Calu3 (cell line): Measurements from ENCODE around the gene ROPN1. TPM values are rescaled to one million over a fixed set of nuclear protein-coding genes. Genes with fewer than 3 reads are reported as not detected.
A peak's percentile ranks its signal among the peaks of the same experiment; 100 is the strongest.

ENCODE experiments used
- BruUV-seq: library from RNA; stranded (reverse); fragments of 400-500 nt; replicated peaks from 2 replicates; lab custom pipeline; 2021; lab: Mats Ljungman, UMichigan
- CTCF ChIA-PET: fragments of 300-600 bp; sonication (Branson Sonifier 250); formaldehyde crosslinking; loops from one replicate; lab custom pipeline; 2022; ENCODE audit warnings: antibody characterized with exemption; lab: Charles Lee
- DNase-seq: peaks from one replicate; pipeline ENCODE4 v3.0.0; 2022
- H3K27ac Mint-ChIP-seq: one replicate; pipeline ENCODE4 v1.8.0; 2022; ENCODE audit warnings: mixed read lengths; ENCODE audit not compliant: unreplicated experiment
- H3K27me3 Mint-ChIP-seq: one replicate; pipeline ENCODE4 v1.8.0; 2022; ENCODE audit warnings: mixed read lengths; ENCODE audit not compliant: unreplicated experiment
- H3K36me3 Mint-ChIP-seq: one replicate; pipeline ENCODE4 v1.8.0; 2022; ENCODE audit warnings: mild to moderate bottlenecking, moderate library complexity, mixed read lengths; ENCODE audit not compliant: insufficient read depth, unreplicated experiment
- H3K4me1 Mint-ChIP-seq: one replicate; pipeline ENCODE4 v1.8.0; 2022; ENCODE audit warnings: mild to moderate bottlenecking, low read depth, mixed read lengths; ENCODE audit not compliant: unreplicated experiment
- H3K4me3 Mint-ChIP-seq: one replicate; pipeline ENCODE4 v1.8.0; 2022; ENCODE audit warnings: mild to moderate bottlenecking, low read depth, moderate library complexity, mixed read lengths; ENCODE audit not compliant: unreplicated experiment
- H3K9me3 Mint-ChIP-seq: one replicate; pipeline ENCODE4 v1.8.0; 2022; ENCODE audit warnings: low read depth, mixed read lengths; ENCODE audit not compliant: unreplicated experiment
- CTCF ChIP-seq: fragments of 200-600 bp; IDR thresholded peaks from one replicate; pipeline ENCODE4 v1.8.0; 2022; ENCODE audit warnings: antibody characterized with exemption; ENCODE audit not compliant: unreplicated experiment
- intact Hi-C: fragments of 100-400 bp; cut with micrococcal nuclease; formaldehyde crosslinking; loops from one replicate; pipeline ENCODE4 v1.10.0; 2022; ENCODE audit not compliant: unreplicated experiment
- total RNA-seq: library from RNA; stranded (reverse); gene quantifications from 2 replicates; pipeline ENCODE4 v1.2.3, GENCODE V29; 2022

The ROPN1 gene
- total RNA-seq, 1 experiment from 2014 or later: not detected

- BruUV-seq: TSS peak; percentile 74
- DNase-seq: peak; percentile 92
- intact Hi-C loops: loop anchor here (10.0 kb wide), 1 partner anchor 206 kb away; no protein-coding TSS in a partner anchor
- peak within 1 kb of the TSS; percentile 79 for H3K27ac Mint-ChIP-seq
- no peak for TF ChIP-seq CTCF
- peaks cover 14% of the 10 kb centered on the region for H3K36me3 Mint-ChIP-seq
- H3K4me1 Mint-ChIP-seq: peaks cover 9% of the 10 kb centered on the region
- H3K27me3 Mint-ChIP-seq: peaks cover 19% of the 10 kb centered on the region
- peak within 1 kb of the TSS; percentile 86 for H3K4me3 Mint-ChIP-seq
- no peaks in the 10 kb centered on the region for H3K9me3 Mint-ChIP-seq
- CTCF ChIA-PET: interaction anchor here (0.6 to 0.7 kb wide), 9 partner anchors 25 to 979 kb away, joined by 3 to 8 read pairs (median 4); no protein-coding TSS in a partner anchor
These were observed 31.0 kb downstream of the ROPN1 start, which contains the start of gene CCDC14 for GRCh38 chr3:123960781-123961507. Gene CCDC14, minus strand, starts transcription at chr3:123961229. Its CDS starts 56 bp downstream, at chr3:123961173.

GRCh38 chr3:123953735-123954134 lies 38.2 kb downstream of the ROPN1 start:
- no peaks in the 10 kb centered on the region for H3K27me3 Mint-ChIP-seq
- CTCF ChIA-PET: no interaction called here
- BruUV-seq: no TSS peak
- H3K4me3 Mint-ChIP-seq: no peak overlapping the region
- no peaks in the 10 kb centered on the region for H3K9me3 Mint-ChIP-seq
- TF ChIP-seq CTCF: no peak
- no peak overlapping the region for H3K27ac Mint-ChIP-seq
- H3K36me3 Mint-ChIP-seq: peaks cover 5% of the 10 kb centered on the region
- no peak for DNase-seq
- intact Hi-C loops: no loop called here
- H3K4me1 Mint-ChIP-seq: peaks cover 7% of the 10 kb centered on the region

- no peak for TF ChIP-seq CTCF
- no peaks in the 10 kb centered on the region for H3K27me3 Mint-ChIP-seq
- no peak for DNase-seq
- BruUV-seq: no TSS peak
- H3K36me3 Mint-ChIP-seq: peaks cover 5% of the 10 kb centered on the region
- no peak overlapping the region for H3K4me3 Mint-ChIP-seq
- H3K9me3 Mint-ChIP-seq: no peaks in the 10 kb centered on the region
- CTCF ChIA-PET: no interaction called here
- intact Hi-C loops: no loop called here
- no peaks in the 10 kb centered on the region for H3K4me1 Mint-ChIP-seq
- H3K27ac Mint-ChIP-seq: no peak overlapping the region
These were observed 38.9 kb downstream of the ROPN1 start for GRCh38 chr3:123952844-123953520.

GRCh38 chr3:123951522-123952447 lies 40.1 kb downstream of the ROPN1 start:
- H3K4me1 Mint-ChIP-seq: no peaks in the 10 kb centered on the region
- H3K4me3 Mint-ChIP-seq: no peak overlapping the region
- BruUV-seq: no TSS peak
- no peak overlapping the region for H3K27ac Mint-ChIP-seq
- no peaks in the 10 kb centered on the region for H3K9me3 Mint-ChIP-seq
- no peak for TF ChIP-seq CTCF
- DNase-seq: no peak
- intact Hi-C loops: no loop called here
- CTCF ChIA-PET: no interaction called here
- H3K27me3 Mint-ChIP-seq: no peaks in the 10 kb centered on the region
- peaks cover 5% of the 10 kb centered on the region for H3K36me3 Mint-ChIP-seq
